Measurements from ENCODE around the gene BMERB1. TPM values are rescaled to one million over a fixed set of nuclear protein-coding genes. Genes with fewer than 3 reads are reported as not detected.

The BMERB1 gene
- total and polyA plus RNA-seq, 9 of the 15 experiments (the other 6 are each of a cell fraction or from before 2014, with no cell fraction given) = 0.29 to 2.9 (median 0.94) TPM

DNA sequence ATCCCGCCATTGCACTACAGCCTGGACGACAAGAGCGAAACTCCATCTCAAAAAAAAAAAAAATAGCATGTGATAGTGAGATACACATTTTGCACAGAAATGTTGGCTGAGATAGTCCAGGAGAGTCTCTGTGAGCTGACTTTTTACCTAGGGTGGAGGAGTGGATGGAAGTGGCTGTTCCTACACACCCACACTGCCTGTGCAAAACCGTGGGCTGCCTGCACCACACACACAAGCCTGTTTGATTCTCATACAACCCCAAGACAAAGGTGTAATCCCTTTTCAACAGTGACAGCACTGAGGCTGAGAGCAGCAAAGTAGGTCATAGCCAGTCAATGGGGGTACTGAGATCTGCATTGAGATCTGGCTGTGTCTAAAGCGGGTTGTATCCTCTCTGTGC, 121.7 kb downstream of the BMERB1 start:
- Histone ChIP-seq H3K27ac (ENCODE audit: extremely low read depth, low read depth, low read length) (no peak overlapping the region), H3K27me3 (ENCODE audit: control insufficient read depth in 2 of 2, insufficient read depth in 2 of 2, low read length in 2 of 2) (no peaks in the 10 kb centered on the region), H3K9me3 (replicated peaks; ENCODE audit: control insufficient read depth, insufficient read depth, low read depth, low read length) (no peaks in the 10 kb centered on the region), H3K9ac (ENCODE audit: insufficient read depth in 1 of 2, low read depth in 2 of 2, low read length in 2 of 2) (no peak overlapping the region), H3K4me1 (replicated peaks in 1 of 2; ENCODE audit: control insufficient read depth in 2 of 2, insufficient read depth in 2 of 2, low read length in 2 of 2) (peaks cover 0 to 7% of the 10 kb centered on the region in 2 experiments; a peak in 4 of 5 replicates), H3K36me3 (ENCODE audit: control insufficient read depth, insufficient read depth, low read length) (no peaks in the 10 kb centered on the region), H3K4me3 (no peak overlapping the region), H3K4me2 (ENCODE audit: insufficient read depth, low read length) (no peak overlapping the region), H3K79me2 (ENCODE audit: control insufficient read depth, insufficient read depth, low read length) (no peaks in the 10 kb centered on the region), H3K9me1 (ENCODE audit: control insufficient read depth, insufficient read depth, low read length) (no peaks in the 10 kb centered on the region), H2AFZ (ENCODE audit: low read depth, low read length) (no peak overlapping the region), H4K20me1 (replicated peaks; ENCODE audit: control insufficient read depth, insufficient read depth, low read length) (no peaks in the 10 kb centered on the region)
- DNase-seq (ENCODE audit: extremely low read depth in 1 of 4, low spot score in 3 of 4) (no peak), FAIRE-seq (no peak), ATAC-seq (peak; percentile 20; the same call in 2 of the 3 replicates)
- TF ChIP-seq, protein P1, sequence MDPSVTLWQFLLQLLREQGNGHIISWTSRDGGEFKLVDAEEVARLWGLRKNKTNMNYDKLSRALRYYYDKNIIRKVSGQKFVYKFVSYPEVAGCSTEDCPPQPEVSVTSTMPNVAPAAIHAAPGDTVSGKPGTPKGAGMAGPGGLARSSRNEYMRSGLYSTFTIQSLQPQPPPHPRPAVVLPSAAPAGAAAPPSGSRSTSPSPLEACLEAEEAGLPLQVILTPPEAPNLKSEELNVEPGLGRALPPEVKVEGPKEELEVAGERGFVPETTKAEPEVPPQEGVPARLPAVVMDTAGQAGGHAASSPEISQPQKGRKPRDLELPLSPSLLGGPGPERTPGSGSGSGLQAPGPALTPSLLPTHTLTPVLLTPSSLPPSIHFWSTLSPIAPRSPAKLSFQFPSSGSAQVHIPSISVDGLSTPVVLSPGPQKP (CRISPR knock-in tag; IDR thresholded peaks at IDR 0.05) = no peak
- peak; percentile 61; the same call in 1 of the 2 replicates for TF ChIP-seq POLR2AphosphoS2 (IDR thresholded peaks at IDR 0.05; ENCODE audit: low read length)
- TF ChIP-seq ZFX (CRISPR knock-in tag; IDR thresholded peaks at IDR 0.05) = no peak
- TF ChIP-seq, protein P2, sequence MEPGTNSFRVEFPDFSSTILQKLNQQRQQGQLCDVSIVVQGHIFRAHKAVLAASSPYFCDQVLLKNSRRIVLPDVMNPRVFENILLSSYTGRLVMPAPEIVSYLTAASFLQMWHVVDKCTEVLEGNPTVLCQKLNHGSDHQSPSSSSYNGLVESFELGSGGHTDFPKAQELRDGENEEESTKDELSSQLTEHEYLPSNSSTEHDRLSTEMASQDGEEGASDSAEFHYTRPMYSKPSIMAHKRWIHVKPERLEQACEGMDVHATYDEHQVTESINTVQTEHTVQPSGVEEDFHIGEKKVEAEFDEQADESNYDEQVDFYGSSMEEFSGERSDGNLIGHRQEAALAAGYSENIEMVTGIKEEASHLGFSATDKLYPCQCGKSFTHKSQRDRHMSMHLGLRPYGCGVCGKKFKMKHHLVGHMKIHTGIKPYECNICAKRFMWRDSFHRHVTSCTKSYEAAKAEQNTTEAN (CRISPR knock-in tag; IDR thresholded peaks at IDR 0.05) = no peak
- TF ChIP-seq TFAM (CRISPR knock-in tag; conservative IDR thresholded peaks at IDR 0.05) = no peak
- ChIA-PET POLR2A (interaction anchor here (0.6 to 3.7 kb wide), 3 partner anchors 9 to 17 kb away, joined by 4 to 11 read pairs (median 6); no protein-coding TSS in a partner anchor), CTCF (ENCODE audit: low intra/inter-chr PET ratio) (no interaction called here)
- in situ Hi-C loops (cut with MboI) (no loop called here), intact Hi-C loops (cut with micrococcal nuclease) (no loop called here)
- BruUV-seq (replicated peaks) = no TSS peak
- 81% methylated on average over 3 of the region's 5 CpGs for WGBS (ENCODE audit: insufficient coverage, low coverage, missing lambda C conversion rate)

Data from K562 (cell line).